HepG2 (cell line): ENCODE data around the gene PPP4C. TPM values are rescaled to one million over a fixed set of nuclear protein-coding genes. Genes with fewer than 3 reads are reported as not detected.

Experiments
- ATF7 ChIP-seq, 2 experiments: fragments of 450-650 bp in 1 of 2; sonication (generic) in 1 of 2; formaldehyde crosslinking in 1 of 2; IDR thresholded peaks; 2 replicates each; pipeline versions ENCODE4 v1.4.0 to v1.6.1; 2016 to 2020; ENCODE audit warnings: antibody characterized with exemption in 1 of 2, mild to moderate bottlenecking in 1 of 2, missing genetic modification reagents in 1 of 2
- BHLHE40 ChIP-seq: IDR thresholded peaks from 2 replicates; pipeline ENCODE4 v1.6.1; 2011; ENCODE audit warnings: low read length, improper control_type of control experiment
- ETV5 ChIP-seq: IDR thresholded peaks from 2 replicates; pipeline ENCODE4 v1.6.1; 2018; ENCODE audit warnings: missing biosample characterization, missing genetic modification reagents, inconsistent platforms, borderline replicate concordance
- FOXA3 ChIP-seq: IDR thresholded peaks from 2 replicates; pipeline ENCODE4 v1.6.1; 2016; ENCODE audit warnings: missing genetic modification reagents, missing compliant biosample characterization
- FOXC1 ChIP-seq: sonication (generic); formaldehyde crosslinking; IDR thresholded peaks from 2 replicates; pipeline ENCODE4 v1.8.0; 2022; ENCODE audit warnings: mild to moderate bottlenecking, missing genetic modification reagents, borderline replicate concordance
- HBP1 ChIP-seq: IDR thresholded peaks from 2 replicates; pipeline ENCODE4 v1.6.1; 2016; ENCODE audit warnings: low read depth, control low read depth
- HDAC1 ChIP-seq: sonication (generic); formaldehyde crosslinking; IDR thresholded peaks from 2 replicates; pipeline ENCODE4 v1.5.1; 2020; ENCODE audit warnings: mild to moderate bottlenecking, missing genetic modification reagents
- HES4 ChIP-seq: sonication (generic); formaldehyde crosslinking; IDR thresholded peaks from 2 replicates; pipeline ENCODE4 v1.9.0; 2021; ENCODE audit warnings: mild to moderate bottlenecking, missing genetic modification reagents, borderline replicate concordance
- KDM5A ChIP-seq: fragments of 200-600 bp; sonication (generic); IDR thresholded peaks from 2 replicates; pipeline ENCODE4 v1.7.0; 2018; ENCODE audit warnings: antibody characterized with exemption, mild to moderate bottlenecking, low read length, borderline replicate concordance
- ONECUT2 ChIP-seq: sonication (generic); formaldehyde crosslinking; IDR thresholded peaks from 2 replicates; pipeline ENCODE4 v1.4.0; 2020; ENCODE audit warnings: missing genetic modification reagents
- RFX1 ChIP-seq: fragments of 450-650 bp; IDR thresholded peaks from 2 replicates; pipeline ENCODE4 v1.6.1; 2017
- SMYD3 ChIP-seq: sonication (generic); formaldehyde crosslinking; IDR thresholded peaks from 2 replicates; pipeline ENCODE4 v1.8.1; 2023; ENCODE audit warnings: mild to moderate bottlenecking, missing genetic modification reagents
- TAF15 ChIP-seq: fragments of 200-400 bp; formaldehyde crosslinking; IDR thresholded peaks from one replicate; pipeline ENCODE4 v1.6.1; 2018; ENCODE audit warnings: mild to moderate bottlenecking, low read depth, low read length; ENCODE audit not compliant: poor library complexity, severe bottlenecking
- ZBTB14 ChIP-seq: sonication (generic); formaldehyde crosslinking; IDR thresholded peaks from 2 replicates; pipeline ENCODE4 v1.4.0; 2020; ENCODE audit warnings: missing genetic modification reagents
- ZBTB3 ChIP-seq: sonication (generic); formaldehyde crosslinking; IDR thresholded peaks from 2 replicates; pipeline ENCODE4 v1.4.0; 2020; ENCODE audit warnings: low read depth, mild to moderate bottlenecking, moderate library complexity, missing genetic modification reagents, borderline replicate concordance
- ZBTB7A ChIP-seq: sonication (generic); formaldehyde crosslinking; IDR thresholded peaks from 2 replicates; pipeline ENCODE4 v1.8.0; 2022; ENCODE audit warnings: mild to moderate bottlenecking, missing genetic modification reagents
- ZC3H4 ChIP-seq: sonication (generic); formaldehyde crosslinking; IDR thresholded peaks from 2 replicates; pipeline ENCODE4 v1.4.0; 2020; ENCODE audit warnings: missing genetic modification reagents, borderline replicate concordance
- ZMYM3 ChIP-seq: sonication (generic); formaldehyde crosslinking; IDR thresholded peaks from 2 replicates; pipeline ENCODE4 v1.5.1; 2020; ENCODE audit warnings: mild to moderate bottlenecking, missing genetic modification reagents
- ZNF260 ChIP-seq: sonication (generic); formaldehyde crosslinking; IDR thresholded peaks from 2 replicates; pipeline ENCODE4 v1.4.0; 2020; ENCODE audit warnings: missing genetic modification reagents, low read depth, mild to moderate bottlenecking, borderline replicate concordance
- ZNF441 ChIP-seq: sonication (generic); formaldehyde crosslinking; IDR thresholded peaks from 2 replicates; pipeline ENCODE4 v1.7.0; 2021; ENCODE audit warnings: missing genetic modification reagents, borderline replicate concordance
- ZNF75D ChIP-seq: sonication (generic); formaldehyde crosslinking; IDR thresholded peaks from 2 replicates; pipeline ENCODE4 v1.8.1; 2023; ENCODE audit warnings: missing genetic modification reagents, mild to moderate bottlenecking, borderline replicate concordance
- ZSCAN25 ChIP-seq: sonication (generic); formaldehyde crosslinking; IDR thresholded peaks from 2 replicates; pipeline ENCODE4 v1.8.0; 2022; ENCODE audit warnings: mild to moderate bottlenecking, missing genetic modification reagents
- polyA plus RNA-seq, 8 experiments: library from polyadenylated mRNA; depleted of rRNA in 3 of 8; stranded (reverse) in 7 of 8; unstranded in 1 of 8; fragments of >200 nt; fragmentation: Illumina TruSeq in 4 of 8; extraction: Trizol in 4 of 8; gene quantifications; 2 replicates each; pipeline versions ENCODE4 v1.2.1 to v1.2.3, GENCODE V29; 2011 to 2016; ENCODE audit warnings: low read depth in 4 of 8, missing spikeins in 1 of 8, mixed read lengths in 1 of 8; ENCODE audit not compliant: insufficient read depth in 1 of 8
- total RNA-seq, 5 experiments: library from RNA; depleted of rRNA; stranded (reverse); fragments of >200 nt; fragmentation: Illumina TruSeq; extraction: Trizol; gene quantifications; 2 replicates each; pipeline ENCODE4 v1.2.3, GENCODE V29; 2016; ENCODE audit warnings: low read depth in 1 of 5
- TF ChIP-seq, protein P1 (sequence below): sonication (generic); formaldehyde crosslinking; conservative IDR thresholded peaks from 2 replicates; pipeline ENCODE4 v1.5.0; 2020; ENCODE audit warnings: missing genetic modification reagents

Gene PPP4C
- total and polyA plus RNA-seq, 2 of the 13 experiments (the other 11 are each of a cell fraction or from before 2014, with no cell fraction given), result 176 to 220 TPM

DNA sequence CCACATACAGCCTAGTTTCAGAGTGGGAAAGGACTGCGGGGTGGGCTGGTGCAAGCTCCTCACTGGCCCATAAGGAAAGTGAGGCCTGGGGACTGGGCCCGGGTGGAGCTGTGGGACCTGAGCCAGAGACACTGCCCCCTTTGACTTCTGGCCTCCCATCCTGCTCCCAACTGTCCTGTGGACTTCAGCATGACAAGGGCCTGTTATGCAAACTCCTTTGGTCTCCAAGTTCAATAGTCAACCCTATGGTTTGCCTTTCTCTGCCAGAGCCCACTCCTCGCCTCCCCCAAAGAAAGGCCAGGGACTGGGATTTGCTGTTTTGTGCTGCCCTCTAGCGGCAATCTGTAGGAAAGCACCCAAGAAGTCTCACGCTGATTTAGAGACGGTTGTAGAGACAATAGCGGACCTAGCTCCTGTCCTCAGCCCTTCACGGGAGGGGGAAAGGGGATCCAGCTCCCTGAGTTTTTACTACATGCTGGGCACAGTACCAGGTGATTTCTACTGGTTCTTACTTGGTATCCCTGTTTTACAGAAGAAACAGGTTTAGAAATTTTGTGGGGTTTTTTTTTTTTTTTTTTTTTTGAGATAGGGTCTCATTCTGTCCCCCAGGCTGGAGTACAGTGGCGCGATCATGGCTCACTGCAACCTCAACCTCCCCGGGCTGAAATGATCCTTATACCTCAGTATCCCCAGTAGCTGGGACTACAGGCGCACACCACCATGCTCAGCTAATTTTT is 43.5 kb upstream of the PPP4C start (continued):
- no peak for TF ChIP-seq ZNF441
- TF ChIP-seq ATF7 (IDR thresholded peaks at IDR 0.05), result no peak
- no peak for TF ChIP-seq ATF7 (CRISPR knock-in tag; IDR thresholded peaks at IDR 0.05)
- no peak for TF ChIP-seq ETV5 (CRISPR knock-in tag)
- no peak for TF ChIP-seq HBP1 (CRISPR knock-in tag)
- no peak for TF ChIP-seq ZSCAN25 (CRISPR knock-in tag)
- no peak for TF ChIP-seq KDM5A
- TF ChIP-seq ZNF260 (CRISPR knock-in tag), result no peak
- no peak for TF ChIP-seq ONECUT2 (CRISPR knock-in tag)
- TF ChIP-seq HES4 (CRISPR knock-in tag), result no peak
- no peak for TF ChIP-seq ZBTB7A (CRISPR knock-in tag)
- no peak for TF ChIP-seq ZNF75D (CRISPR knock-in tag)
- peak; percentile 29; the same call in 1 of the 2 replicates for TF ChIP-seq FOXC1
- no peak for TF ChIP-seq ZBTB14
- no peak for TF ChIP-seq RFX1
- no peak; the same call in 1 of the 2 replicates for TF ChIP-seq HDAC1 (CRISPR knock-in tag)
- TF ChIP-seq, protein P1, sequence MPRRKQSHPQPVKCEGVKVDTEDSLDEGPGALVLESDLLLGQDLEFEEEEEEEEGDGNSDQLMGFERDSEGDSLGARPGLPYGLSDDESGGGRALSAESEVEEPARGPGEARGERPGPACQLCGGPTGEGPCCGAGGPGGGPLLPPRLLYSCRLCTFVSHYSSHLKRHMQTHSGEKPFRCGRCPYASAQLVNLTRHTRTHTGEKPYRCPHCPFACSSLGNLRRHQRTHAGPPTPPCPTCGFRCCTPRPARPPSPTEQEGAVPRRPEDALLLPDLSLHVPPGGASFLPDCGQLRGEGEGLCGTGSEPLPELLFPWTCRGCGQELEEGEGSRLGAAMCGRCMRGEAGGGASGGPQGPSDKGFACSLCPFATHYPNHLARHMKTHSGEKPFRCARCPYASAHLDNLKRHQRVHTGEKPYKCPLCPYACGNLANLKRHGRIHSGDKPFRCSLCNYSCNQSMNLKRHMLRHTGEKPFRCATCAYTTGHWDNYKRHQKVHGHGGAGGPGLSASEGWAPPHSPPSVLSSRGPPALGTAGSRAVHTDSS (CRISPR knock-in tag), result no peak
- TF ChIP-seq BHLHE40, result no peak
- TF ChIP-seq ZMYM3 (CRISPR knock-in tag), result no peak
- TF ChIP-seq SMYD3, result 0 out of 2 replicates have a peak, but pooled peaks have one; percentile 35
- 0 out of 2 replicates have a peak, but pooled peaks have one; percentile 13 for TF ChIP-seq FOXA3 (CRISPR knock-in tag)
- TF ChIP-seq TAF15, result no peak
- TF ChIP-seq ZBTB3 (CRISPR knock-in tag), result no peak
- no peak for TF ChIP-seq ZC3H4
